Effector memory CD4-positive, alpha-beta T cell (primary cell): ENCODE results near the gene STX7.

Experiments used
- DNase-seq, 3 donors: peaks; one replicate each; pipeline ENCODE4 v3.0.0-alpha.2; 2020
- H3K27ac ChIP-seq: 2 replicates; pipeline ENCODE4 v1.7.0; 2013; ENCODE audit warnings: mild to moderate bottlenecking, low read length, moderate library complexity; ENCODE audit not compliant: insufficient read depth, poor library complexity, severe bottlenecking
- H3K27me3 ChIP-seq: replicated peaks from 2 replicates; pipeline ENCODE4 v1.7.0; 2013; ENCODE audit warnings: mild to moderate bottlenecking, low read length; ENCODE audit not compliant: insufficient read depth, control insufficient read depth, poor library complexity, severe bottlenecking
- H3K36me3 ChIP-seq: 2 replicates; pipeline ENCODE4 v1.7.0; 2013; ENCODE audit warnings: mild to moderate bottlenecking, low read length, moderate library complexity; ENCODE audit not compliant: control insufficient read depth, insufficient read depth
- H3K4me1 ChIP-seq: 2 replicates; pipeline ENCODE4 v1.7.0; 2013; ENCODE audit warnings: low read length, mild to moderate bottlenecking; ENCODE audit not compliant: control insufficient read depth, insufficient read depth, poor library complexity, severe bottlenecking
- H3K4me3 ChIP-seq: 2 replicates; pipeline ENCODE4 v1.7.0; 2013; ENCODE audit warnings: low read length, low read depth, mild to moderate bottlenecking; ENCODE audit not compliant: insufficient read depth, poor library complexity, severe bottlenecking
- H3K9me3 ChIP-seq: 2 replicates; pipeline ENCODE4 v1.7.0; 2013; ENCODE audit warnings: mild to moderate bottlenecking, low read length, moderate library complexity; ENCODE audit not compliant: control insufficient read depth

Gene STX7

DNA sequence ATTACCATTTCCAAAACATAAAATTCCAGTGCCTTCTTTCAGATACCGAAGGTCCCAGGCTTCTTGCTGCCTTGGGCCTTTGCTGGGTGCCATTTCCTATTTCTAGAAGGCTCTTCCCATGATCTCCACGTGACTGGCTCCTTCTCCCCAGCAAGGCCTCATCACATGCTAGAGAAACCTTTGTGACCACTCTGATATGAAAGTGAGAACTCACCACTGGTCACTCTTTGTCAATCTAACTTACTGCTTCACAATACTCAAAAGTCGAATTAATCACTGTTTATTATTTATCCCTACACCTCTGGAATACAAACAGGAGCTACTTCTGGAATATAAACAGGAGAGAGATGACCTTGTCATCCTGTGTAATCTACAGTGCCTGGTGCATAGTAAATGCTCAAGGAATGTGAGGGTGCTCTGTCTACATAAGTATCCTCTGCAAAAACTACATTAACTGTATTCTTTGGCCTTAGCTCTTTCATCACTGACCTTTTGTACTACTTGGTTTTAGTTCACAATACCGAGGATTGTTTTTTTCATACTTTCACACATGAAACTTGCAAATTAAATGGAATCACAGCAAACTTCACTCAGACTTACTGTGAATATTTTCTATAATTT, 1.6 kb downstream of the STX7 start:
- no peaks in the 10 kb centered on the region for H3K36me3 ChIP-seq
- H3K9me3 ChIP-seq, result no peaks in the 10 kb centered on the region
- no peak overlapping the region for H3K27ac ChIP-seq
- no peaks in the 10 kb centered on the region for H3K4me1 ChIP-seq
- no peak for DNase-seq
- peak overlapping the region; percentile 86 for H3K4me3 ChIP-seq
- no peaks in the 10 kb centered on the region for H3K27me3 ChIP-seq

DNA sequence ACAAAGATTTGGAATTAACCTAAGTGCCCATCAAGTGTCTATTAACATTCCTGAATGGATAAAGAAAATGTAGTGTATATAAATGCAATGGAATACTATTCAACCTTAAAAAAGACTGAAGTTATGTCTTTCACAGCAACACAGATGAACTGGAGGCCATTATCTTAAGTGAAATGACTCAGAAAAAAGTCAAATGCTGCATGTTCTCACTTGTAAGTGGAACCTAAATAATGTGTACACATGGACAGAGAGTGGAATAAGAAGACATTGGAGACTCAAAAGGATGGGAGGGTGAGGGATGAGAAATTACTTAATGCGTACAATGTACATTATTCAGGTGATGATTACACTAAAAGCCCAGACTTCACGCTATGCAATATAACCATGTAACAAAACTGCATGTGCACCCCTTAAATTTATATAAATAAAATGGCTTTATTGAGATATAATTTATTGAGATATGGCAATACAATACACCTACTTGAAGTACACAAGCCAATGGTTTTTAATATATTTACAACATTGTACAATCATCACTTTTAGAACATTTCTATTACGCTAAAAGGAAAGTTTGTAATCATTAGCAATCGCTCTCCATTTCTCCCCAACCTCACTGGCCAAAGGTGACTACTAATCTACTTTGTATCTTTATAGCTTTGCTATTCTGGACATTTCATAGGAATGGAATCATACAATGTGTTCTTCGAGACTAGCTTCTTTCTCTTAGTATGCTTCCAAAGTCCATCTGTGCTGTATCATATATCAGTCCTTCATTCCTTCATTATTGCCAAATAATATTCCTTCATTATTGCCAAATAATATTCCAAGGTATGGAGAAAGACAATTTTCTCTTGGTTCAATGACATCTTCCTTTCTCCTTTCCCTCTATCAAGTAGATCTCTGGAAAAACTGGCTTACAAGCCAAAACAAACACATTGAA, 5.8 kb downstream of the STX7 start:
- no peaks in the 10 kb centered on the region for H3K4me1 ChIP-seq
- no peak overlapping the region for H3K4me3 ChIP-seq
- DNase-seq, result no peak
- H3K27me3 ChIP-seq, result no peaks in the 10 kb centered on the region
- H3K27ac ChIP-seq, result no peak overlapping the region
- peaks cover 4% of the 10 kb centered on the region for H3K36me3 ChIP-seq
- no peaks in the 10 kb centered on the region for H3K9me3 ChIP-seq

DNA sequence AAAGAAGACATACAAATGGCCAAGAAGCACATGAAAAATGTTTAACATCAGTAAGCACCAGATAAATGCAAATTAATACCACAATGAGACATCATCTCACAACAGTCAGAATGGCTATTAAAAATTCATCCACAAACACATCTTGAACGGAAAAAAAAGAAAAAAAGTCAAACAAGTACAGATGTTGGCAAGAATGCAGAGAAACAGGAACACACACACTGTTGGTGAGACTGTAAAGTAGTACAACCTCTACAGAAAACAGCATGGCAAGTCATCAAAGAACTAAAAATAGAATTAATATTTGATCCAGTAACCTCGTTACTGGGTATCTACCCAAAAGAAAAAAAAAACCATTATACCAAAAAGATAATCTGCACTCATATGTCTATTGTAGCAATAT, 6.5 kb downstream of the STX7 start:
- H3K36me3 ChIP-seq, result peaks cover 9% of the 10 kb centered on the region
- no peaks in the 10 kb centered on the region for H3K27me3 ChIP-seq
- H3K4me1 ChIP-seq, result no peaks in the 10 kb centered on the region
- H3K9me3 ChIP-seq, result no peaks in the 10 kb centered on the region
- no peak overlapping the region for H3K4me3 ChIP-seq
- H3K27ac ChIP-seq, result no peak overlapping the region
- no peak for DNase-seq

DNA sequence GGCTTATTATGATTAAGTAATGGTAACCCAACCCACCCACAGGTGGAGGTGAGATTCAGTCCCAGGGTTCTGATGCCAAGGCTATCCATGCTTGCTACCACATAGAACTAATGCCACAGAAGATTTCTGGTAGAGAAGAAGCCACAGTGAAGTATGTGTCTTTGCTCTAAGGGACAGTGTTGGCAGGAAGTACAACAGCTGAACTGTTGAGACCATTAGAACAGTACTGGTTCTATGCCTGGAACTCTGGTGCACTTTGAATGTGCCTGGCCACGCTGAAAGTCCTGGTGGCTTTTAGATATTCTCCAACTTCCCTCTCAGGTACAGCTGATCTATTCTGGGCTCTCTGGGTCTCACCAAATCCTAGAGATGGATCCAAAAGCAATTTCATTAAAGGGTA, 7.8 kb downstream of the STX7 start:
- no peak for DNase-seq
- Histone ChIP-seq H3K27me3 (no peaks in the 10 kb centered on the region), H3K4me3 (no peak overlapping the region), H3K27ac (no peak overlapping the region), H3K4me1 (no peaks in the 10 kb centered on the region), H3K36me3 (peaks cover 10% of the 10 kb centered on the region), H3K9me3 (no peaks in the 10 kb centered on the region)

DNA sequence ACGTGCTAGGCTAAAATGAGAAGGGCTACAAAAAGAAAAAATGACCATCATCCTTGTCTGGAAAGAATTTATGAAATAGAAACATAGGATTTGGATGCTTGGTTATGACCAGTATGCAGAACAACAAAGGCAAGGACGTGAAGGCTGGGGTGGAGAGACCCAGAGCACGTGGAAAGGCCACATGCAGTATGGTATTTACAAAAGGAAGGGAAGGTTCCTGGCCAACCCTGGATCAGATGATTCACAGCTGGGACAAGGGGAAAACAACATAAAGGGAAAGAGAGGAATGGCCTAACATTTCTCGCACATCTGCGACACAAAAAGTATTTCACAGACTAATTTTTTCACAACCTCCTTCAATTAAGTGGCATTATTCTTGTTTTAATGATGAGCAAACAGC, 8.2 kb downstream of the STX7 start:
- Histone ChIP-seq H3K36me3 (peaks cover 10% of the 10 kb centered on the region), H3K4me3 (no peak overlapping the region)

DNA sequence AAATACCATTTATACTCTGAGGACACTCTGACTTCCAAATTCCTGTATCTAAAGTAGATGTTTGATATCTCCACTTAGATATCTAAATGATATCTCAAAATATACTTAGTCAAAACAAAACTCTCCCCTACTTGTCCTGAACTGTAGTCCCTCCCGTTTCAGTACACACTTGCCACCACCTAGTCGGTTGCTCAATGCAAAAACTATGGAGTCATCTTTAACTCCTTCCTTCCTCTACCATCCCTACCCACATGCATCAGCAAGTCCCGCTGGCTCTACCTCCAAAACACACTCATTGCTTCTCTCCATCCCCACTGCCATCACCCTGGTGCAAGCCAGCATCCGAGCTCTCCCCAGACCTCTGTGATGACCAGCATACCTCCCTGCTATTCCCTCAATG, 13.2 kb downstream of the STX7 start:
- Histone ChIP-seq H3K36me3 (peaks cover 10% of the 10 kb centered on the region), H3K27me3 (no peaks in the 10 kb centered on the region), H3K4me1 (no peaks in the 10 kb centered on the region), H3K9me3 (no peaks in the 10 kb centered on the region), H3K27ac (no peak overlapping the region), H3K4me3 (no peak overlapping the region)
- DNase-seq, result no peak

More for the DNA sequence above, 8.2 kb downstream of the STX7 start:
- Histone ChIP-seq H3K27ac (no peak overlapping the region), H3K9me3 (no peaks in the 10 kb centered on the region), H3K4me1 (no peaks in the 10 kb centered on the region), H3K27me3 (no peaks in the 10 kb centered on the region)
- no peak for DNase-seq

DNA sequence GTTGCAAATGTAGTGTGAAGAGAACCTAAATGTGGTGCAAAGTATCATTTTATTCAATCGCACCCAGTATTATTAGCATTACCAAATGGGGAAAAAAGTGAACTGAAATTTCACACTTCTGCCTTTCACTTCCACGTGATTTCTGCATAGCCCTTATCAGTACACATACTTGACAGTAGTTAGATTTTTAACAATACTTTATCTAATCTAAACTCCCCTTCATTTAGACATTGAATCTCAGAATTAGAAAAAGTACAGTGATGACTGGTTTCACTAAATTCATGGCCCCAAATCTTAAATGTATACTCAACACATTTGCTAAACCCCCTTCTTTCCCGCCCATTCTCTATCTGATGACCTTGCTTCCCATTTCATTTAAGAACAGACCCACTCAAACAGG, 14.3 kb downstream of the STX7 start:
- Histone ChIP-seq H3K27ac (no peak overlapping the region), H3K4me3 (no peak overlapping the region), H3K4me1 (no peaks in the 10 kb centered on the region), H3K9me3 (no peaks in the 10 kb centered on the region), H3K27me3 (no peaks in the 10 kb centered on the region), H3K36me3 (peaks cover 10% of the 10 kb centered on the region)
- DNase-seq, result no peak

DNA sequence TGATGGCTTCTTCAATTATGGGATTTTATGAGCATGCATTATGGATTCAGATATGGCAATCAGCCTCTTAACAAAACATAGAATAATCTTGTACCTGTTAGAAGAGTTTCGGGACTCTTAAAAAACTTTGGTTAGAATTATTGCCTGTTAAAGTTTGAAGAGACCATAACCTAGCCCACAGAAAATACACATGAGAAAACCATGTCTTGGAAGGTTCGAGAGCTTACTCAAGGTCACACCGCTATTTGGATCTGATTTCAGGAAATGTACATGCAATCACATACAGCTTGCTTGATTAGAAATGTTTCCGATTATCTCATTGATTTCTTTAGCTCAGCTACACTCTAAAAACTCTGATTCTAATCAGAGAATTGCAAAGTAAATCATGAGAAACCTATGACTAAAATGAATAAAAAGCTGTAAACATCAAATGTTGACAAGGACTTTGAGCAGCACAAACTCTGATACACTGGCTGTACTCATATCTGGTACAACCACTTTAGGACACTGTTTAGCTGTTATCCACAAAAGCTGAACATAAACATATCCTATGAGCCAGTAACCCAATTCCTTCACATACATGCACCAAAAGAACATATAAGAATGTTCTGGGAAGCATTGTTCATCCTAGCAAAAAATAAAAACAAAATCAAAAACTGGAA, 16.3 kb downstream of the STX7 start:
- H3K36me3 ChIP-seq, result peaks cover 3% of the 10 kb centered on the region
- H3K4me1 ChIP-seq, result no peaks in the 10 kb centered on the region
- DNase-seq, result no peak
- no peak overlapping the region for H3K4me3 ChIP-seq
- H3K27ac ChIP-seq, result no peak overlapping the region
- no peaks in the 10 kb centered on the region for H3K9me3 ChIP-seq
- H3K27me3 ChIP-seq, result no peaks in the 10 kb centered on the region

DNA sequence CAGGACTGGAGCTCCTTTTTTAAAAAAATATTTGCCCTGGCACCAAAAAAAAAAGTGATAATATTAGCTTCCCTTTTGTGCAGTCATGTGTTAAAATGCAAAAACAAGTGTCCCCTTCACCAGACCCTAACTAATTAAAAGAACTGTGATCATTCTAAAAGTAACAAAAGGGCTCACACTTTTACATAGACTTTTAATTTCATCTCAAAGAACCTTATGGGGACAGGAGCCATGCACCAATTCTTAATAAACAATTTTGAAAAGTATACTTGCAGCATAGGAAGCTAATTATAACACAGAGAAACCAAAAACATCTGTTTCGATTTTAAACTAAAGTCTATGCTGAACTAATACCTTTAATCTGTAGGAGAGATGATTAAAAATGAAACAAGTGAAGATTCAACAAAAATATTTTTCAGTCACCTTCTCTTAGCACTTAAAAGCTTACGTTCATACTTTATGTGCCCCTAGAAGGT, 17.3 kb downstream of the STX7 start:
- Histone ChIP-seq H3K4me1 (no peaks in the 10 kb centered on the region), H3K27me3 (no peaks in the 10 kb centered on the region), H3K4me3 (no peak overlapping the region), H3K36me3 (no peaks in the 10 kb centered on the region), H3K9me3 (no peaks in the 10 kb centered on the region), H3K27ac (no peak overlapping the region)
- no peak for DNase-seq

DNA sequence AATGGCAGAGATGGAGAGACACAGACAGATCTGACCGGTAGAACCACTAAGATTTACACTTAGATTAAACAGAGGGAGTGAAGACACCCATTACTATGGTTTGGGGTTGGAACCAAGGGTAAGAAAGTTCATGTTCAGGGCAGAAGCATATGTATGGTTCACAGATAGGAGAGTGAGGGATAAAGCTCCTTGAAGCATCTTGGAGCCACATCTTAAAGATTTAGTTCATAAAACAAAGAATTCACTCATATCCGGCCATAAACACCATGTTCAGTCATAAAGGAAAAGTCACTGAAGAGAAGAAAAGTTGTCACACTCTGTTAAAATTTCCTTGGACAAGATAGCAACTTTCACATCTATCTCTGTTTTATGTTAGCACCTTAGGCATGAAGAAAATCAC, 18.0 kb downstream of the STX7 start:
- no peak overlapping the region for H3K27ac ChIP-seq

More for the DNA sequence above, 18.0 kb downstream of the STX7 start:
- H3K4me3 ChIP-seq, result no peak overlapping the region
- H3K27me3 ChIP-seq, result no peaks in the 10 kb centered on the region
- H3K36me3 ChIP-seq, result no peaks in the 10 kb centered on the region
- H3K4me1 ChIP-seq, result no peaks in the 10 kb centered on the region
- DNase-seq, result no peak
- H3K9me3 ChIP-seq, result no peaks in the 10 kb centered on the region
